ENCODE data around the gene HSD11B1.

The HSD11B1 gene

DNA sequence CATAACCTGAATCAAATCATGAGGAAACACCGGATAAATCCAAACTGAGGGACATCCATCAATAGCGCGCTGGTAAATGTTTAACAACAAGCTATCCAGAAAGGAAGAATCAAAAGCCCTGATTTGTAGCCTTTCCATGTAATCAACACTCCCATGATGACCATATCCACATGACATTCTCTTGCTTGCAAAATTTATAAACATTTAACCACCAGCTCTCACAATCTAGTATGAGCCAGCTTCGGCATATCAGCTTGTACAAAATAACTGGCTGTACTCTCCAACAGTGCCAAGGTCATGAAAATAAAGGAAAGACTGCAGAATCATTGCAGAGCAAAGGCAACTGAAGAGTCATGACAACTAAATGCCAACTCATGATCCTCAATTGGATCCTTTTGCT is 15.7 kb downstream of the HSD11B1 start:
- Histone ChIP-seq H3K4me3 (ENCODE audit: low read depth, low read length) (no peak overlapping the region), H2BK12ac (ENCODE audit: low read length) (no peak overlapping the region), H3K4ac (ENCODE audit: low read depth, low read length) (no peak overlapping the region), H3K9me3 (ENCODE audit: insufficient read depth, low read depth, low read length) (no peaks in the 10 kb centered on the region), H3K79me2 (ENCODE audit: control insufficient read depth, insufficient read depth, low read length, poor library complexity) (no peaks in the 10 kb centered on the region), H3K27ac (ENCODE audit: low read depth, low read length) (no peak overlapping the region), H2AFZ (ENCODE audit: insufficient read depth, low read length, poor library complexity) (no peak overlapping the region), H3K4me2 (ENCODE audit: low read length) (no peak overlapping the region), H4K91ac (ENCODE audit: low read depth, low read length) (no peak overlapping the region), H2AK5ac (ENCODE audit: low read length) (no peak overlapping the region), H3K79me1 (ENCODE audit: low read length) (peaks cover 2% of the 10 kb centered on the region), H3K36me3 (ENCODE audit: control insufficient read depth in 1 of 2, insufficient read depth in 2 of 2, low read length in 2 of 2) (no peaks in the 10 kb centered on the region), H3K4me1 (ENCODE audit: control insufficient read depth in 1 of 2, insufficient read depth in 2 of 2, low read length in 2 of 2) (peaks cover 0 to 5% of the 10 kb centered on the region in 2 experiments), H4K8ac (ENCODE audit: low read depth, low read length) (no peak overlapping the region), H3K18ac (ENCODE audit: low read length) (no peak overlapping the region), H2BK120ac (ENCODE audit: insufficient read depth, low read length, poor library complexity) (no peak overlapping the region), H3K23ac (ENCODE audit: low read length) (no peak overlapping the region), H2BK5ac (ENCODE audit: low read depth, low read length, poor library complexity) (no peak overlapping the region), H3K27me3 (ENCODE audit: insufficient read depth, low read length) (no peaks in the 10 kb centered on the region), H4K12ac (ENCODE audit: low read depth, low read length) (no peak overlapping the region), H3K14ac (ENCODE audit: low read length) (no peak overlapping the region), H3K9ac (ENCODE audit: low read length) (no peak overlapping the region)
- DNase-seq: no peak
- no CpG with 5 or more reads among the region's 4 CpGs for WGBS (ENCODE audit: extremely low coverage, insufficient coverage, insufficient read length)

DNA sequence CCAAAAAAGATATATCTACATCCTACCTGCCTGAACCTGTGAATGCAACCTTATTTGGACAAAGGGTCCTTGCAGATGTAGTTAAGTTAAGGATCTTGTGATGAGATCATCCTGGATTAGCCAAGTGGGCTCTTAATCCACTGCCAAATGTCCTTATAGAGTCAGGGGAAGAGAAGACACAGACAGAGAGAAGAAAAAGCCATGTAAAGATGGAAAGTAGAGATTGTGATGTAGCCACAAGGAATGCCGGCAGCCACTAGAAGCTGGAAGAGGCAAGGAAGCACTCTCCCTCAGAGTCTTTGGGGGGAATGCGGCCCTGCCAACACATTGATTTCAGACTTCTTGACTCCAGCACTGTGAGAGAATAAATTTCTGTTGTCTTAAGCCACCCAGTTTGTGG is 16.2 kb downstream of the HSD11B1 start:
- Histone ChIP-seq H3K9ac (ENCODE audit: low read length) (no peak overlapping the region), H3K9me3 (ENCODE audit: insufficient read depth, low read depth, low read length) (no peaks in the 10 kb centered on the region), H3K36me3 (ENCODE audit: control insufficient read depth in 1 of 2, insufficient read depth in 2 of 2, low read length in 2 of 2) (no peaks in the 10 kb centered on the region), H2AK5ac (ENCODE audit: low read length) (no peak overlapping the region), H2BK5ac (ENCODE audit: low read depth, low read length, poor library complexity) (no peak overlapping the region), H3K23ac (ENCODE audit: low read length) (no peak overlapping the region), H3K14ac (ENCODE audit: low read length) (no peak overlapping the region), H3K27ac (ENCODE audit: low read depth, low read length) (no peak overlapping the region), H2BK12ac (ENCODE audit: low read length) (no peak overlapping the region), H3K4me2 (ENCODE audit: low read length) (no peak overlapping the region), H3K4me3 (ENCODE audit: low read depth, low read length) (no peak overlapping the region), H4K91ac (ENCODE audit: low read depth, low read length) (no peak overlapping the region), H3K79me2 (ENCODE audit: control insufficient read depth, insufficient read depth, low read length, poor library complexity) (no peaks in the 10 kb centered on the region), H3K18ac (ENCODE audit: low read length) (no peak overlapping the region), H2BK120ac (ENCODE audit: insufficient read depth, low read length, poor library complexity) (no peak overlapping the region), H3K4ac (ENCODE audit: low read depth, low read length) (no peak overlapping the region), H4K12ac (ENCODE audit: low read depth, low read length) (no peak overlapping the region), H3K4me1 (ENCODE audit: control insufficient read depth in 1 of 2, insufficient read depth in 2 of 2, low read length in 2 of 2) (peaks cover 0 to 5% of the 10 kb centered on the region in 2 experiments), H4K8ac (ENCODE audit: low read depth, low read length) (no peak overlapping the region), H2AFZ (ENCODE audit: insufficient read depth, low read length, poor library complexity) (no peak overlapping the region), H3K27me3 (ENCODE audit: insufficient read depth, low read length) (no peaks in the 10 kb centered on the region), H3K79me1 (ENCODE audit: low read length) (peaks cover 2% of the 10 kb centered on the region)
- DNase-seq: no peak
- no CpG with 5 or more reads among the region's 2 CpGs for WGBS (ENCODE audit: extremely low coverage, insufficient coverage, insufficient read length)

DNA sequence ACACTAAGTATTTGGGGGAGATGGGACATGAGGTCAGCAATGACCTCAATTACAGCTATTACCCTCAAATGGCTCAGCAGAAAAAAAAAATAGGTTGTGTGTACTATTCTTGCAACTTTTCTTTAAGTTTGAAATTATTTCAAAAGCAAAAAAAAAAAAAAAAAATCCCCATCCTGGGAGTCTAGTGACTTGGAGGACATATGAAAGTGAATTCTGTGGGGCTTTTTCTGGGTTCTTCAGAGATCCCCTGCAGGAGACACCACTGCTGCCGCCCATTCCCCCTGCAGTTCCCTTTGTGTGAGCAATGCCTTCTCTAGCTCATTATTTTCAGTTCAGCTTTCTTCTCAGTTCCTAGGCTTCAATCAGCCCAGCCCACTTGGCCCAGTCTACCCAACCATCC is 16.7 kb downstream of the HSD11B1 start:
- Histone ChIP-seq H3K4me2 (ENCODE audit: low read length) (no peak overlapping the region), H3K9me3 (ENCODE audit: insufficient read depth, low read depth, low read length) (no peaks in the 10 kb centered on the region), H3K27me3 (ENCODE audit: insufficient read depth, low read length) (no peaks in the 10 kb centered on the region), H3K79me2 (ENCODE audit: control insufficient read depth, insufficient read depth, low read length, poor library complexity) (no peaks in the 10 kb centered on the region), H3K18ac (ENCODE audit: low read length) (no peak overlapping the region), H2BK12ac (ENCODE audit: low read length) (peak overlapping the region; percentile 1), H2BK120ac (ENCODE audit: insufficient read depth, low read length, poor library complexity) (no peak overlapping the region), H3K27ac (ENCODE audit: low read depth, low read length) (no peak overlapping the region), H2AK5ac (ENCODE audit: low read length) (no peak overlapping the region), H3K14ac (ENCODE audit: low read length) (no peak overlapping the region), H3K23ac (ENCODE audit: low read length) (peak overlapping the region; percentile 49), H4K8ac (ENCODE audit: low read depth, low read length) (peak overlapping the region; percentile 48), H2BK5ac (ENCODE audit: low read depth, low read length, poor library complexity) (no peak overlapping the region), H2AFZ (ENCODE audit: insufficient read depth, low read length, poor library complexity) (no peak overlapping the region), H3K4me1 (ENCODE audit: control insufficient read depth in 1 of 2, insufficient read depth in 2 of 2, low read length in 2 of 2) (peaks cover 0 to 5% of the 10 kb centered on the region in 2 experiments), H3K9ac (ENCODE audit: low read length) (no peak overlapping the region), H4K12ac (ENCODE audit: low read depth, low read length) (no peak overlapping the region), H3K4ac (ENCODE audit: low read depth, low read length) (no peak overlapping the region), H4K91ac (ENCODE audit: low read depth, low read length) (peak overlapping the region; percentile 5), H3K4me3 (ENCODE audit: low read depth, low read length) (no peak overlapping the region), H3K79me1 (ENCODE audit: low read length) (peaks cover 2% of the 10 kb centered on the region), H3K36me3 (ENCODE audit: control insufficient read depth in 1 of 2, insufficient read depth in 2 of 2, low read length in 2 of 2) (no peaks in the 10 kb centered on the region)
- DNase-seq: no peak
- WGBS (ENCODE audit: extremely low coverage, insufficient coverage, insufficient read length): no CpG with 5 or more reads among the region's 1 CpG

DNA sequence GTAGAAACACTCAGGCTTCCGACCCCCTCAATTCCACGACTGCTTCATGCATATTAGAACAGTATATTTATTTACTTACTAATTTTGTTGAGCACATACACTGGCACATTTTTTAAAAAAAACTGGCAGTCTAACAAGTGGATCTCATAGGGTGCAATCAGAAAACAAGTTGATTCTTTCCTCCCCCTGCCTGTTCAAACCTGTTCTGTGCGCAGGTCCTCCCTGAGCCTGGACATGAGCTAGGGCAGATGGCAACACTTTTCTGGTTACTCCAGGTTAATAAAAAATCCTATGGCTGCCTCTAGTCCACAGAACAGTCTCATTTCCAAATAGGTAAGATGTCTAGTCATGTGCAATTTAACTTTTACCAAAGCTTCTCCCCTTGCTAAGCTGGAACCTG is 18.6 kb downstream of the HSD11B1 start:
- no peak overlapping the region for H4K91ac ChIP-seq (ENCODE audit: low read depth, low read length)
- no peak overlapping the region for H2BK120ac ChIP-seq (ENCODE audit: insufficient read depth, low read length, poor library complexity)
- no peak overlapping the region for H3K9ac ChIP-seq (ENCODE audit: low read length)
- no peak overlapping the region for H3K4ac ChIP-seq (ENCODE audit: low read depth, low read length)
- H3K27ac ChIP-seq (ENCODE audit: low read depth, low read length): no peak overlapping the region
- H3K4me2 ChIP-seq (ENCODE audit: low read length): no peak overlapping the region
- H2BK5ac ChIP-seq (ENCODE audit: low read depth, low read length, poor library complexity): no peak overlapping the region
- WGBS (ENCODE audit: extremely low coverage, insufficient coverage, insufficient read length): no CpG with 5 or more reads among the region's 3 CpGs
- H3K4me3 ChIP-seq (ENCODE audit: low read depth, low read length): no peak overlapping the region
- no peak overlapping the region for H2AFZ ChIP-seq (ENCODE audit: insufficient read depth, low read length, poor library complexity)
- H3K4me1 ChIP-seq (ENCODE audit: control insufficient read depth in 1 of 2, insufficient read depth in 2 of 2, low read length in 2 of 2): peaks cover 0 to 5% of the 10 kb centered on the region in 2 experiments
- no peaks in the 10 kb centered on the region for H3K79me2 ChIP-seq (ENCODE audit: control insufficient read depth, insufficient read depth, low read length, poor library complexity)
- H3K14ac ChIP-seq (ENCODE audit: low read length): no peak overlapping the region
- H2AK5ac ChIP-seq (ENCODE audit: low read length): no peak overlapping the region
- no peaks in the 10 kb centered on the region for H3K27me3 ChIP-seq (ENCODE audit: insufficient read depth, low read length)
- H3K79me1 ChIP-seq (ENCODE audit: low read length): peaks cover 2% of the 10 kb centered on the region
- no peak overlapping the region for H2BK12ac ChIP-seq (ENCODE audit: low read length)
- H4K12ac ChIP-seq (ENCODE audit: low read depth, low read length): no peak overlapping the region
- H3K9me3 ChIP-seq (ENCODE audit: insufficient read depth, low read depth, low read length): no peaks in the 10 kb centered on the region
- no peaks in the 10 kb centered on the region for H3K36me3 ChIP-seq (ENCODE audit: control insufficient read depth in 1 of 2, insufficient read depth in 2 of 2, low read length in 2 of 2)
- H3K18ac ChIP-seq (ENCODE audit: low read length): no peak overlapping the region
- DNase-seq: no peak
- no peak overlapping the region for H4K8ac ChIP-seq (ENCODE audit: low read depth, low read length)
- H3K23ac ChIP-seq (ENCODE audit: low read length): no peak overlapping the region

Measured in trophoblast cell (in vitro differentiated cells and primary cell).